ENCODE measurements around the gene USP13.

DNA sequence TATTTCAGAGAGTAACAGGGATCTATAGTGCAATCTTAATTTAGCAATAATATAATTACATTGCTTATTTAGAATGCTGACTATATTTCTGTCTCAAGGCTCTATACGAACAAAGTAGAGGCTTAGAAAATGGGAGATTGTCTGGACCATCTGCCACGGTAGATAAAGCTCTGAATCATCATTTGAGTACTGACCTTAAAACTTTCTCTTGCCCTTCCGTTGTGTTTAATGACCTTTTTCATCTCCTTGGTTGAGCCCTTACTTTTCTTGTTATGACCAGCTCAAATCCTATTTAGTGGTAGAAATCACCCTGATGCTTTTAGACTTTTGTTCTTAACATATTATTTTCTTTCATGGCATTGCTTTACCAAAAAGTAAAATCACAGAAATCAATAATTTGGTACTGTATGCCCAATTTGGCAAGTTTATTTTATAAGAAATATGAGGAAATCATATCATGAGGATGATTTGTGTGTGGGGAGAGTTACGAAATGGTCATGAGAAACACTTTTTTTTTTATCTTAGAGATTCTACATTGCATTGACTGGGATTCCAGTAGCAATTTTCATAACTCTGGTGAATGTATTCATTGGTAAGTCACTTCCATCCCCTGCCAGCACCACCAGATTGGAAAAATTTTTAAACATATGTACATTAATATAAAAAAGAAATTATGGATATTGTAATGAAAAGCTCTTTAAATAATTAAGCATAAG is 37.2 kb upstream of the USP13 start:
- TF ChIP-seq ZNF274 (IDR thresholded peaks at IDR 0.05; ENCODE audit: low read depth, low read length) (no peak), SUZ12 (IDR thresholded peaks at IDR 0.05; ENCODE audit: extremely low read depth, insufficient read depth, insufficient read length) (no peak)
